Panc1 (cell line): ENCODE measurements around the gene KLHL11. TPM values are rescaled to one million over a fixed set of nuclear protein-coding genes. Genes with fewer than 3 reads are reported as not detected.
A peak's percentile ranks its signal among the peaks of the same experiment; 100 is the strongest.

Experiments
- ATAC-seq: fragments of 200-7000 bp; cut with Tn5 transposase; 2 replicates; pipeline ENCODE4 v1.9.1; 2020; ENCODE audit warnings: mild to moderate bottlenecking, moderate library complexity
- BruUV-seq: library from RNA; stranded (reverse); fragments of 400-500 nt; replicated peaks from 2 replicates; lab custom pipeline; 2021; lab: Mats Ljungman, UMichigan
- CTCF ChIA-PET: fragments of 300-600 bp; sonication (Branson Sonifier 250); formaldehyde crosslinking; loops from one replicate; lab custom pipeline; 2022; ENCODE audit warnings: antibody characterized with exemption; lab: Charles Lee
- POLR2A ChIA-PET: fragments of 300-600 bp; sonication (Branson Sonifier 250); formaldehyde crosslinking; loops from one replicate; lab custom pipeline; 2022; ENCODE audit warnings: antibody characterized with exemption; lab: Charles Lee
- DNase-seq: peaks from one replicate; pipeline ENCODE4 v3.0.0-alpha.2; 2010; ENCODE audit warnings: low read depth, low spot score
- H3K27ac ChIP-seq: 2 replicates; pipeline ENCODE4 v1.5.1; 2011; ENCODE audit warnings: mild to moderate bottlenecking, low read length, inconsistent platforms
- H3K27me3 ChIP-seq: fragments of 200-500 bp; sonication (Bioruptor generic); 2 replicates; pipeline ENCODE4 v1.6.0; 2014; ENCODE audit warnings: low read length, inconsistent platforms; ENCODE audit not compliant: control insufficient read depth, insufficient read depth
- H3K36me3 ChIP-seq: fragments of 200-500 bp; sonication (Bioruptor generic); 2 replicates; pipeline ENCODE4 v1.5.1; 2014; ENCODE audit warnings: inconsistent platforms, mild to moderate bottlenecking, low read length, moderate library complexity; ENCODE audit not compliant: control insufficient read depth, insufficient read depth
- H3K4me1 ChIP-seq: 2 replicates; pipeline ENCODE4 v1.5.1; 2011; ENCODE audit warnings: inconsistent platforms, mild to moderate bottlenecking, low read length, moderate library complexity; ENCODE audit not compliant: control insufficient read depth, insufficient read depth
- H3K4me3 ChIP-seq, 2 experiments: 2 replicates each; pipeline ENCODE4 v1.5.1; 2011 to 2012; ENCODE audit warnings: low read depth in 2 of 2, low read length in 2 of 2, mild to moderate bottlenecking in 2 of 2, inconsistent platforms in 1 of 2, moderate library complexity in 1 of 2
- H3K9me3 ChIP-seq: fragments of 200-500 bp; sonication (Bioruptor generic); 2 replicates; pipeline ENCODE4 v1.5.1; 2014; ENCODE audit warnings: low read depth, mild to moderate bottlenecking, inconsistent platforms, low read length, moderate library complexity; ENCODE audit not compliant: control insufficient read depth, insufficient read depth
- CTCF ChIP-seq: fragments of 450-650 bp; IDR thresholded peaks from 2 replicates; pipeline ENCODE4 v1.5.1; 2017; ENCODE audit warnings: mild to moderate bottlenecking
- POLR2AphosphoS5 ChIP-seq: IDR thresholded peaks from 2 replicates; pipeline ENCODE4 v1.6.1; 2012; ENCODE audit warnings: mild to moderate bottlenecking, low read depth, low read length, moderate library complexity
- REST ChIP-seq, 2 experiments: IDR thresholded peaks; 2 replicates each; pipeline ENCODE4 v1.6.1; 2011 to 2012; ENCODE audit warnings: low read depth in 2 of 2, control low read depth in 1 of 2, low read length in 1 of 2, mild to moderate bottlenecking in 1 of 2, moderate library complexity in 1 of 2; ENCODE audit not compliant: insufficient read depth in 1 of 2
- SIN3A ChIP-seq: IDR thresholded peaks from 2 replicates; pipeline ENCODE4 v1.6.1; 2012; ENCODE audit warnings: low read depth, mild to moderate bottlenecking, low read length, moderate library complexity, borderline replicate concordance; ENCODE audit not compliant: insufficient read depth
- TCF7L2 ChIP-seq: IDR thresholded peaks from 2 replicates; pipeline ENCODE4 v1.6.1; 2011; ENCODE audit warnings: mild to moderate bottlenecking, low read depth, low read length, inconsistent platforms
- in situ Hi-C: cut with HindIII; loops from 2 replicates; pipeline ENCODE4 v1.10.0; 2016; ENCODE audit warnings: low sequenced_read_pairs, low pct_unique_long_range_greater_than_20kb
- intact Hi-C: fragments of 100-400 bp; cut with micrococcal nuclease; formaldehyde crosslinking; loops from one replicate; pipeline ENCODE4 v1.10.0; 2022; ENCODE audit not compliant: unreplicated experiment
- total RNA-seq: library from RNA; stranded (reverse); gene quantifications from one replicate; pipeline ENCODE4 v1.2.1, GENCODE V29; 2021; ENCODE audit not compliant: unreplicated experiment

KLHL11 gene
- total RNA-seq, 1 experiment from 2014 or later: 12.5 TPM

- no peaks in the 10 kb centered on the region for H3K4me1 ChIP-seq
- no peak for ATAC-seq
- in situ Hi-C loops: no loop called here
- H3K27me3 ChIP-seq: no peaks in the 10 kb centered on the region
- no peaks in the 10 kb centered on the region for H3K9me3 ChIP-seq
- TF ChIP-seq SIN3A (no peak), POLR2AphosphoS5 (no peak), REST (IDR thresholded peaks at IDR 0.05; ENCODE audit: insufficient read depth in 1 of 2, low read depth in 2 of 2, low read length in 1 of 2) (no peak), TCF7L2 (no peak), CTCF (no peak)
- H3K4me3 ChIP-seq: no peak overlapping the region
- H3K27ac ChIP-seq: no peak overlapping the region
- intact Hi-C loops: no loop called here
- BruUV-seq: no TSS peak
- peaks cover 4% of the 10 kb centered on the region for H3K36me3 ChIP-seq
- no peak for DNase-seq
- CTCF ChIA-PET: no interaction called here
- POLR2A ChIA-PET: no interaction called here
Measured at GRCh38 chr17:41909088-41909487, 43.9 kb upstream of the KLHL11 start.

GRCh38 chr17:41907633-41908539, 42.7 kb upstream of the KLHL11 start:
- no peak for DNase-seq
- Histone ChIP-seq H3K9me3 (no peaks in the 10 kb centered on the region), H3K4me1 (no peaks in the 10 kb centered on the region), H3K4me3 (no peak overlapping the region), H3K27ac (no peak overlapping the region), H3K27me3 (no peaks in the 10 kb centered on the region), H3K36me3 (peaks cover 8% of the 10 kb centered on the region)
- ChIA-PET POLR2A (interaction anchor here (0.6 kb wide), 2 partner anchors 373 to 701 kb away, joined by 4 to 5 read pairs; partner anchors contain the start of gene RETREG3), CTCF (no interaction called here)
- in situ Hi-C loops: no loop called here
- TF ChIP-seq REST (IDR thresholded peaks at IDR 0.05; ENCODE audit: insufficient read depth in 1 of 2, low read depth in 2 of 2, low read length in 1 of 2): no peak
- TF ChIP-seq POLR2AphosphoS5: 0 out of 2 replicates have a peak, but pooled peaks have one; percentile 14
- no TSS peak for BruUV-seq
- intact Hi-C loops: no loop called here
- 0 out of 2 replicates have a peak, but pooled peaks have one; percentile 23 for ATAC-seq
